NCI-H2107 (cell line): Measurements from ENCODE around the gene CSGALNACT2.

Experiments
- DNase-seq: peaks from one replicate; lab custom pipeline; 2025; lab: John Stamatoyannopoulos, UW

CSGALNACT2 gene

GRCh38 chr10:43229208-43230061 lies 91.2 kb downstream of the CSGALNACT2 start:
- DNase-seq, result no peak

GRCh38 chr10:43230101-43230908 lies 92.1 kb downstream of the CSGALNACT2 start:
- no peak for DNase-seq

- no peak for DNase-seq
Observed at GRCh38 chr10:43230909-43231522, 92.8 kb downstream of the CSGALNACT2 start.

GRCh38 chr10:43231523-43232078 lies 93.4 kb downstream of the CSGALNACT2 start:
- no peak for DNase-seq

- DNase-seq, result no peak
Observed at GRCh38 chr10:43233601-43234430, 95.6 kb downstream of the CSGALNACT2 start.

- DNase-seq, result no peak
Observed at GRCh38 chr10:43234471-43235041, 96.3 kb downstream of the CSGALNACT2 start.
